Stimulated activated CD4-positive, alpha-beta T cell treated with anti-CD3 and anti-CD28 coated beads, Interleukin-1b, Interleukin-23, amount 100 ng/mL, for 48 hours (primary cell): ENCODE results near the gene NAV2.
A peak's percentile ranks its signal among the peaks of the same experiment; 100 is the strongest.
"Not testable (repeated sequence)": the region's sequence is repeated elsewhere in the genome, so short reads cannot be mapped to it uniquely, and the experiment has no call there.

Experiments used
- DNase-seq: peaks from one replicate; pipeline ENCODE4 v3.0.0-alpha.2; 2020

NAV2 gene

DNA sequence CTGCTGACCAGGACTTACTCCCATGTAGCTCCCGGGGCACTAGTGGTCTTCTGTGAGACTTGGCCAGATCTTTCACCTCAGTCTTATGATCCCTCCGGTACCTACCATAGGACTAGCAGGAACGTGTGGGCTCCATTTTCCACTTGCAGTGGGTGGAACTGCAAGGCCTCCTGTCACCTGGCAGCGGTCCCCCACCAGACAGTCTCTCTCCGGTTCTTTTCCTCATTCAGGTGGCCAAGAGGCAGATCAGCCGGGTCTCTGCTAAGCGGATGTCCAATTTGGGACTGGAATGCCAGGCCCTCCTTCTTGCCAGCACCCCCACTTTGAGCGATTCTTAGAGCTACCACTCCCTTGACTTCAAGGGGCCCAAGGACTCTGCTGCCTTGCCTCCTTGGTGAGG lies 158.9 kb downstream of the NAV2 start:
- DNase-seq, result no peak

DNA sequence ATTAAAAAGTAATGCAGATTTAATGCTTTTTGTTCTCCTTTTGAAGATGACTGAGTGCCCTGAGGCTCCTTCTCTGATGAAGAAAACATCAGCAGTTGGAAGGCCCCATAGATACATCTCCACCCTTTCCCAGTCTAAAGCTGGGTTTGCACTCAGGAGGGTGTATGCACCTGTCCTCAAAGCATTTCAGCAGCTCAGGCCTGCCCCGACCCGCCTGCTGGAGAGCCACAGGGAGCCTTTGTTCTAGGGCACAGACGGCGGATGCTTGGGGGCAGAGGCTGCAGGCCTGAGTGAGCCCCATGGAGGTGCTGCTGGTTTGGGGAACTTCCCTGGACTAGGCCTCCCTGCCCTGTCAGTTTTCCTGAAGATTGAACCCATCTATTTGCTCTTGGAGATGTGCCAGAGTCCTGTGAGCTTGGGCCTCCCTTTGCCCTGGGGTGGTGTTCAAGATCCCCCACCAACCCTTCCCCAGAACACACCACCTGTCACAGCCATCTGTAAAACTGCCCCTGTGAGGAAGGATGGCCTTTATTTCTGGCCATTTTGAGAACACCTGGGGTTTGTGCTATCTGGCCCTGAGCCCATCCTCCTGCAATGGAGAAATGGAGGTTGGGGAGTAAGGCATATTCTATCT lies 160.0 kb downstream of the NAV2 start:
- no peak for DNase-seq

DNA sequence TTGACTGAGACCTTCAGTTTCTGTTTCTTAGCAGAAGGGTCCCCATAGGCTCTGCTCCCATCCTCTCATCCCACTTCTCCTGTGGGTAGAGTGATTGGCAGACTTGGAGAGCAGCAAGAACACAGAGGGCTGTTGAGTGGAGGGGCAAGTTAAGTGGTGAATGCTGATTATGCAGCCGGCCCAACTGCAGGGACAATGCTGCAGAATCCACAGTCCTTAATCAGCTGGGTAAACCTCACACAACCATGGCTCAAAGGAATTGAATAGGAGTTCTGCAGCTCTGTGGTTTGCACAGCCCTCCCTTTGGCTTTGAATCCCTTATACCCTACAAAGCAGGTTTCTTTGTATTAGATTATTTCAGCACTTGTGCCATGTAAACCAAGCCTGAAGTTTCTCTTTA lies 161.1 kb downstream of the NAV2 start:
- DNase-seq, result no peak

DNA sequence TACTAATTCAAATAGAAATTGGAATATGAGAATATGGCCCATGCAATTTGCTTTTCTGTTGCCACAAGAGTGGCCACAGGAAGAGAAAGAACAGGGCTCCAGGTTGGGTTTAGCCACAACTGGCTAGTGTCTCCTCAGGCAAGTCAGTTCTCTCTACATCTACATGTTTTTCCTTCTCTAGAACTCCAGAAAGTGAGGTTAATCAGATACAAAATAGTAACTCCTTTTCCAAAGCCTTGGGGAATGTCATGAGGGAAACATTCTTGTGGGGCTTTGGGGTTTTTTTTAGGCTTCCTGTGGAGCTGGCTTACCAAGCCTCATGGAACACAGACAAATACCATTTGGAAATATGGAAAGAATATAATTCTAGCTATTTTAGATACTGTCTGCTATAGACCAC lies 161.6 kb downstream of the NAV2 start:
- no peak for DNase-seq

DNA sequence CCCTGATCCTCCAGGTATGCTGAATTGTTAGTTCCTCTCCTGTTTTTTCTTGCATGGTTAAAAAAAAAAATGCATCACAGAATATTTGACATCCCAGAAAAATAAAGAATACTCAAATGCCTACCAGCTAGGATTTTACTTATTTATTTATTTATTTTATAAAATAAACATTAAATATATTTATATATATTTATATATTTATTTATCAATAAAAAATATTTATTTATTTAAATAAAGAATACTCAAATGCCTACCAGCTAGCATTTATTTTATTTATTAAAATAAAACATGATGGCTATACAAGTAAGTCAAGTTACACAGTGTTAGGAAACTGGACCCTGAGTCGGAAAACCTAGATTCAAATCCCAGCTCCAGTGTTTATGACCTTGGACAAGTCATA lies 164.1 kb downstream of the NAV2 start:
- DNase-seq, result no peak

DNA sequence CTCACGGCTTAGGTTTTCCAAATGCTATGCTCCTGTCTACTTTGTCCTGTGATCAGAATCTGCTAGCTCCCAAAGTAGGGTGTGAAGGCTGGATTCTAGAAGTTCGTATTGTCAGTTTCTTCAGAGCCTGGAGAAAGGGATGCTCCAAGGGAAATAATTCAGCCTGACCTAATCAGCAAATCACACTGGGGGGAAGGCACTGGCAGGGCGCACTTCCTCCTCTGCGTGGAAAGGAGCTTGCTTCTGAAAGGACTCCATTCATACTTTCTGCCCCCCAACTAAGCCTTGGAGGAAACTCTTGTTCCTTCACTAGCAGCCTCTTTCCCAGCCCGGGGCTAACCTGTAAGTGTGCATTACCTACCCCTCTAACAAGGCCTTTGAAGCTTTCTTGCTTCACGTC lies 165.9 kb downstream of the NAV2 start:
- DNase-seq, result no peak

DNA sequence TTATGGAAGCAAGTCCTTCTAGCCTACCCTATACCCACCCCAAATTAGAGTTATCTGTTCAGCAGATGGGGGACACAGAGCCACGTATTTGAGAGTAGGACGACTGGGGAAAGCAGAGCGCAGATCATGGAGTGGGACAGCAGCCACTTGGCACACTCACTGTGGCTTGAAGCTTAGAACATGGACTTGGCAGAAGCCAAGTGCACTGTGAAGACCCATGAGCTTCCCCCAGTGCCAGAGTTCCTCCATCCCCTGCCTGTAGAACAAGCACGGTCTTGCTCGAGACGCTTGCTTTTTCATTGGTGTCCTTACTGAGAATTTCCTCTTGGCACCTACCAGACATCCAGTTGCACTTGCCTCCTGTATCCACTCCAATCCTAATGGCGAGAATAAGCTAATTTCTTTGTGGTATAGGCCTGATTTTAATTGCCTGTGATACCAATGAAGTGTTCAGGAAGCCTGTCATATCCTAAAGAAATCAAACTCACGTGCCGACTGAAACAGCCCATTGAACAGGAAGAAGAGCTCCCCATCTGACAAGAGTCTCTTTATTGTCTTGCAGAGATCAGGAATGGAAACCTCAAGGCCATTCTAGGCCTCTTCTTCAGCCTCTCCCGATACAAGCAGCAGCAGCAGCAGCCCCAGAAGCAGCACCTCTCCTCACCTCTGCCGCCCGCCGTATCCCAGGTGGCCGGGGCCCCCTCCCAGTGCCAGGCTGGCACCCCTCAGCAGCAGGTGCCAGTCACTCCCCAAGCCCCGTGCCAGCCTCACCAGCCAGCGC lies 166.9 kb downstream of the NAV2 start:
- no peak for DNase-seq

DNA sequence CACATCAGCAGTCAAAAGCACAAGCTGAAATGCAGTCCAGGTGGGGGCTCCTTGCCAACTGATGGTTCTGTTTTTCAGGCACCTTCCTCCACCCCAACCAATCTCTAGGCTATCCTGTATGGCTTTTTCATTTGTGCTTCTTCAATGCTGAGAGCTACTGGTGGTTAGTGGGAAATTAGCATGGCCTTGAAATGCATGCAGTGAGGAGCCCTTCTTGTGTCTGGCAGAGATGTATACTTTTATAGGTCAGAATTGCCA lies 167.4 kb downstream of the NAV2 start:
- no peak for DNase-seq

DNA sequence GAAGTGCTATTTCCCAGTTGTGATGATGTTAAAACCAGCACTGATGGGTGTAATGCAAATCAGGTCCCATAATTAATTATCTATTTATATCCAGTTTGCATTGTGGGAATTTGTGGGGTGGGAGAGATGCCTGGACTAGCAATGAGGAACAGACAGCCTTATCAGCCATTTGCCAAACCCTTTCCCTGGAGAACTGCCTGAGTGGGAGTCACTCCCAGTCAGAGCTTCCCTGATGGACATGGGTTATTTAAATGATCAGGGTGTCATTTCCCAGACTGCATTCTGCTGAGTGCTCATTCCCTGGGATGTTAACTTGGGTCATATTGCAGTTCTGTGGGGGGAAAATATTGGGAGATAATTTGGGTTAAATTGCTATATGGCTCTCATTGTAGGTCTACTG lies 168.5 kb downstream of the NAV2 start:
- no peak for DNase-seq

DNA sequence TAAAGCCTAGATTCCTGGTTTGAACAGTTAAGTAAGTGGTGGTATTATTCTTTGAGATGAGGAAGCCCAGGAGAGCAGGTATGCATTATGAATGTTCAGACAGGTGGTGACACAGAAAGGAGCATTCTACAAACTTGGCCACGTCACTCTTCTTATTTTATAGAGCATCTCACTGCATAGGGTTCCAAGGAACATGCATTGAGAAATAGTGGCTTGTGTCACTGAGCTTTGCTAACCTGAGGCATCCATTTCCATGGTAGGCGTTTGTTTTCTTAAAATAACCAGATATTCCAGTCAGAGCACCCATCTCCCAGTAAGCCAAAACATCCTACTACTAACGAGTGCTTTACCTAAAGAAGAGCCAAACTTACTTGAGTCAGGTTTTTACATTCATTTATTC lies 169.7 kb downstream of the NAV2 start:
- DNase-seq, result no peak

DNA sequence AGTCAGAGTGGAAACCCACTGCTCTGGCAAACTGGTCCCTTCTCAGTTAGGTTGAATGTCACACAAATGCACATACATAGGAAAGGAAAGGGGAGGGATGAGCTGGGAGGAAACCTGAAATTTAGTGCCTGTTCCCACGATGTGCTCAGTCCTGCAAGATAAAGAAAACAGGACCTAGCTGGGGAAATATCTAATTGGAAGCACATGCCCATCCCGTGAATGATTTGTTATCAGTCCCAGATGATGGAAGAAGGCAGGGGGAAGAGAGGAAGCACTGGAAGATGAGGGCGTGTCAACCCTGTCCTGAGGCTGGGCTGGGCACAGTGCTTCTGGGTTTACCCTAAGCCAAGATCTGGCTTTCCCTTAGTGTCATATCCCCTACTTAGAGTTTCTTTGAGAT lies 173.9 kb downstream of the NAV2 start:
- DNase-seq, result no peak

DNA sequence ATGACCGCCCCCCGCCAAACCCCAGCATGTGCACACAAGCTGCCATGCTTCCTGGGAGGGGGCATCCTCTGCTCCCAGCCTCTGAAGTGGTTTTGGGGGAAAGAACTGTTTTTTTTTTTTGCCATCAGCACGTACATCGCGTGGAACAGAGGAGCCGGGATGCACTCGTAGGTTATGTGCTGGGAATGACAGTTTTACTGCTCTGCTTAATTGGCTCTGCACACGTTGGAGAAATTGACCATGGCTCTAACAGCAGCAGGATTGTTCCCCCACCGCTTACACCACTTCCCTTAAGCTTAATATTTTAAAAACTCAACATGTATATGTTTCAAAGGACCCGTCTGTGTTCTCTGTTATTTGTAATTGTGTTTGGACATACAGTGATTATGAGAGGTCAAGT lies 175.2 kb downstream of the NAV2 start:
- DNase-seq, result no peak

DNA sequence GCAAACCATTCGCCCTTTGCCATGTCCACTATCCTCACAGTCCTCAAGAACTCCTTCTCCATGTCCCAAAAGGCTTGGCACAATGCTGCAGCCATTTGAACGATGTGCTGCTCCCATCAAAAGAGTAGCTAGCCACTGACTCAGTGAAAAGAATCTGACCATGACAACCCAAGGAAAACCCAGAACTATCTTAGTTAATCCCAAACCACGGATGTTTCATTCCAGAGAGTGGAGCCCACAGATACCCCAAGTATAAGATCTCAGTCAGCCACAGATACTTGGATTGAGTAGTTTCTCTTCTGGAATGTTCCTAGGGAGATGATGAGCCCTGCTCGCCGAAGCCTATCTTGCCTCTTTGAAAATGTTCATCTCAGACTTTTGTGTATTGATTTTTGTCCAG lies 176.9 kb downstream of the NAV2 start:
- no peak for DNase-seq

DNA sequence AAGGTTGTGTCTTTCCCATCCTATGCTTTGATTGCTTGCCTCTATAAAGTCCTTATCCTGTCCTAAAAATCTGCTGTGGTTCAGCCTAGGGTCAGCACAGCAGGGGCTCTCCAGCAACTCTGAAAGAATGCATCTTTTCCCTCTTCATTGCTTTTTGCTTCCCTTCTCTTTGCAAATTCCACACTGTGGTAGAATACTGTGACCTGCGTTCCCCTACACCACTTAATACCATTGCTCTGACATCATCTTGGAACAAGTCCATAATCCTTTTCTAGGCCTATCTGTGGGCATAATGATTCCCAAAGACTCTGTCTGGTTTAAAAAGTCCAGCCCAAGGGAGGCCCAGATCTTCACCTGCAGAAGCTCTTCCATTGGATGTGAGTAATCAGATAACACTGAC lies 177.7 kb downstream of the NAV2 start:
- no peak for DNase-seq

DNA sequence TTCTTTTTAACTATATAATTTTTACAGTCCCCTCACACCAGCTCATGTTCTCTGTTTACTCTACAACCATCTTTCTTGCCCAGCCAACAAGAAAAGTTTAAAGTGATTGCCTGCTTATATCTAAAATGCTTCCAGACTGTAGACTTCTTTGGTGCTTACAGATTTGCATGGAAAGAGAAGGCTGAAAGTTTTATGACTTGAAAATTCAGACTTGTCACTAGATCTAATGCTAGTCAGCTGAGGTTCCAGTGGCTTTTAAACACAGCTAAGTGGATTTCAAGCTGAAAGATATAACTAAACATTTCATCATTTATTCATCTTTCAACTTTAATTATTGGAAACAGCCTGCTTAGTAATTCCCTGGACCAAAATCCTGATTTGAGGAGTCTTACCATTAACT lies 178.4 kb downstream of the NAV2 start:
- DNase-seq, result no peak

DNA sequence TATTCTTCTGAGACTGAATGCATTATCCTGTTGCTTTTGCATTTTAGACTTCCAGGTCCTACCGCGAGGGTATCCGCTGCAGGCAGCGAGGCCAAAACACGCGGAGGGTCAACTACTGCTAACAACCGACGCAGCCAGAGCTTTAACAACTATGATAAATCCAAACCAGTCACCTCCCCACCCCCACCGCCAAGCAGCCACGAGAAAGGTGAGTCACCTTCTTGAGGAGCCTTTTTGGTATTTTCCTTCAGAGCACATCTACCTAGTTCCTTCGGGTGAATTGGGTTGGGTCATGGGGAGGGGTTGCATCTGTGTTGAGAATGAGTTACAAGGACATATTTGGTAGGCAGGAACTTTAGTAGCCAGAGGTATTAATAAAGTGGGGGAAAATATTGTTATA lies 179.8 kb downstream of the NAV2 start:
- DNase-seq, result peak; percentile 3

DNA sequence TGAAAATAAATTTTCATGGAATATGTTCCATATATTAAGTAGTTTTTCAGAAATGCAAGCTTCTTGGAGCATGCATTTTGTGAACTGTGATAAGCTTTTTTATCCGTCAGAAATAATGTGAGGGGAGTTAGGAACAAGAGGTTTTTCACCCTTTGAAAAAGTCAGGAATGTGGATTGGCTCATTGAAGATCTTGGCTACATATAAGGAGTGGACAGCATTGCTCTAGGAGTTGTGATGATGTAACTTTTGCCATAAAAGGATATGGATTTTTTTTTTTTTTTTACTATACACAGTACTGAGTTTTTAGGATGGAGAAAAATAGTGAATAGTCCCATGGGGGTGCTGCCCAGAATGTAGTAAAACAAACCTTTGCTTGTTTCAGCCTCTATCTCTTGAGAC lies 180.2 kb downstream of the NAV2 start:
- DNase-seq, result no peak

DNA sequence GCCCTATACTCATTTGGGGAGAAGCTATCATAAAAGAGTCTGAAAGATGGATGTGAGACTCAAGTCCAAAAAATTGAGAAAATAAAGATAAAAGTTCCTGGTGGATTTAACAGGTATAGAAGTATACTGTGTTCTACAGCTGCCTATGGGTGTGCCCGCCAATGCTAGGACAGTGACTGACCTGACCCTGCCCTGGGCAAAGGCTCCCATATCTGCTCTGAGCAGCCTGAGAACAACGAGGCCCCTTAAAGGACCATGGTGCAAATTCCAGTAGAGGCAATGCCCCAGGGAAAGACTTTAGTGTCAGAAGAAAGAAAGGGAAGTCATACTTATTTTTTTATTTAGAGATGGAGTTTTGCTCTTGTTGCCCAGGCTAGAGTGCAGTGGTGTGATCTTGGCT lies 181.8 kb downstream of the NAV2 start:
- DNase-seq, result no peak

DNA sequence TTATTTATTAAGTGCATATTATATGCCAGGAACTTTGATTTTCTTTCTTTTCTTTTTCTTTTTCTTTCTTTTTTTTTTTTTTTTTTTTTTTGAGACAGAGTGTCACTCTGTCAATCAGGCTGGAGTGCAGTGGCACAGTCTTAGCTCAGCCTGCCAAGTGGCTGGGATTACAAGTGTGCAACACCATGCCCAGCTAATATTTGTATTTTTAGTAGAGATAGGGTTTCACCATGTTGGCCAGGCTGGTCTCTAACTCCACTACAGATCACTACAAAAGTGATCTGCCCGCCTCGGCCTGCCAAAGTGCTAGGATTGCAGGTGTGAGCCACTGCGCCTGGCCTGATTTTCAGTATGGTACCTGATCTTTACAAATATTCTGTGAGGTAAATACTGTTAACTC lies 182.4 kb downstream of the NAV2 start:
- DNase-seq, result not testable (repeated sequence)

DNA sequence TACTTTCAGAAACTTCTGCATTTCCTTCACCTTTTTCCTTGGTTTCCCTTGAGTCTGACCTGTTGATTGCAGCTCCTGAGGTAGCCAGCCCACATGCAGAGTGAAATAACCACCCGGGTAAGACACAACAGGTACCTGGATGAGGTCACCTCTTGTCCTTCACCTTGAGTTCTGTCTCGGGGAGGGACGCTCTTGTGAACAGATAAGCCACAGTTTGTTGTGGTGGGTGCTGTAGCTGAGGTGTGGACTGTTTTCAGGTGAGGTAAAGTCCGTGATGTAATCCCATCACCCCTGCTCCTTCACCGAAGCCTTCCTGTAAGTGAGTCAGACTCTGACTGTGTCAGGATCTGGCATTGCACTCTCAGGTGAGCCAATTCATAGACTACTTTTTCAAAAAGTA lies 183.1 kb downstream of the NAV2 start:
- DNase-seq, result no peak

DNA sequence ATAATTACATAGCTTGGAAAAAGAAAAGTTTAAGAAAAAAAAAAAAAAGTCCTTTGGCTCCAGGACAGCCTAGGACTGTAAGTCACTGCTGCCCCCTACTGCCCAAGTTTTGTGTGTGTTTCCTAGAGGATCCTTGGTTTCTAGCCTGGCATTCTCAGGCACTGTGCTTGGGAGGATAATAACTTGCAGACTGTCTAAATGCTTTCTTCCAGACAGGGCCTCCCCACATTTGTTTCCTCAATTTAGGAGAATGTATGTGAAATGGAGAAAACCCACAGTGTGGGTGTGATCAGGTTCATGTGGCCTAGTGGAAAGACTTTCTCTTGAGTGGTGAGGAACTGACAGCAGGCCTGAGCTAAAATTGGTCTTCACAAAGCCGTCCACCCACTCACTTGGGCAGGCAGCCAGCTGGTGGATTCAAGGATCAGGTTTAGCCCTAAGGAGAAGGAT lies 191.0 kb downstream of the NAV2 start:
- peak; percentile 41 for DNase-seq

DNA sequence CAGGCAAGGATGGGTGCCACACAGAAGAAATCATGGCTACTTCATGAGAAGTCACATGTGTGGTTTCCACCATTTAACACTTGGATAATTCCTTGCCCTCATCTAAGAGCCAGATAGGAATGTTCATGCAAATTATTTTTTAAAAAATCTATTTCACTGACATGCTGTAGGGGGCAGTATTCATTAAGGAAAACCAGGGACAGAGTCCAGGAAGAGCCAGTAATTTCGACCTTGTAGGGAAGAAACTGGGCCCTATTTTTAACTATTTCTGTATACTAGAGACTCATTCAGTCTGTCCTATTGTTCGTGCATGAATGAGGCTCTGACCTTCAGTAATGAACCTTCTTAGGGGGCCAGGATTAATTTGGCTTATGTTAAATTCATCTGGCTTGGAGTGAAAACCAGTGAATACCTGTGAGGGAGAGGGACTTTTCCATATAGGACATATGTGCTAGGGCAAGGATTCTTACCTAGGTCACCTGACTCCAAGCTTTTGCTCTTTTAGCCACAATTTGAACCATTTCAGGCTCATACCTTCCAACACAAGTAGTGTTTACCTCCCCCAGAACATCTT lies 192.7 kb downstream of the NAV2 start:
- DNase-seq, result no peak

DNA sequence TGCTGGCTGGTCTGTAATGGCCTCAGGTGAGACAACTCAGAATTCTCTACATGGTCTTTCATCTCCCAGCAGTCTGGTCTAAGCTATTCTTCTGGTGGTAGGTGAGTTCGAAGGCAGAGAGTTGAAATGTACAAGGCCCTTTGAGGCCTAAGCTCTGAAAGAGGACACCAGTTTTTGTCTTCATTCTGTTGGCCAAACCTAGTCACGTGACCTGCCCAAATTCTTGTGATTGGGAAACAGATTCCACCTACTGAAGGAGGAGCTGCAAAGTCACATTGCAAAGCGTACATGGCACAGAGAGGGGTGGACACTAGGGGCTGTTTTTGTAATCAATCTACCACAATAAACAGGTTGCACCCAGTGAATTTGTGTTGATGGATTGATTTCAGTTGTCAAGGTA lies 193.5 kb downstream of the NAV2 start:
- DNase-seq, result no peak

DNA sequence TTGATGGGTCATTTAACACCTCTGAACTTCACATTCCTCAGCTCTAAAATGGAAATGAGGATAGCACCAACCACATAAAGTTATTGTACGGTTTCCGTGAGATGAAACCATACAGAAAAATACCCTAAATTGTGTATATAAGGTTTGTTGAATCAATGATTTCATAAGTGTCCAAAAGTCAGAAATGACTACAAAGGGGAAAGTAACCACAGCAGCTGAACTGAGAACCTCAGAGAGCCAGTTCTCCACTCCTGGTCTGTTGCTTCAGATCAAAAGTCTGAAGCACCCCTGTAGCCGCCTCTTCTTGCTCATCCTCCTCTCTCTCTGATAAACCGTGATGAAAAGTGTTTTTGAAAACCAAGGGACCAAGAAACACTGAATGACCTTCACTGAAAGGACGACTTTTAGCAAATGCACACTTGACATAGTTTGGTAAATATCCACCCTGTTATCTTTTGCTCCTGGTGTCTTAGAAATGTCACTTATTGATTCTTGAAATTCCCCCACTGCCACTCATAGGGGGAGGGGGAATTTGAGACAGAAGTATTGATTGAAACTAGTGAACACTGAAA lies 194.5 kb downstream of the NAV2 start:
- no peak for DNase-seq

DNA sequence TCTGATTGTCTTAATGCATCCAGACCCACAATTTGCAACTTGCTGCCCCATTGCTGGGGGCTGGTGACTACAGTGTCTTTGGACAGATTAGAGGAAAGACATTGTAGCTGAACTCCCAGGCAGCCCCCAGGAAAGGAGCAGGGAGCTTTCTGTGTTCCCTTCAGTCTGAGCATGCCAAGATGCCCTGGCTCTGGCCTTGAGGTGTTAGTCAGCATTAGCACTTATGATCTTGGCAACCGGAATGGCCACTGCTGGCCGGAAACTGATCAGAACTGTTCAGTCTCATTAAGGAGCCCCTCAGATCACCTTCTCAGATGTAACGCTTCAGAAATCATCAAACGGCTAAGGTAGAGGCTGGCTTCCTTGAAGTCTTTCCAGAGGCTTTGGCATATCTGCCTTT lies 195.2 kb downstream of the NAV2 start:
- no peak for DNase-seq
